Inflammatory macrophage treated with lipopolysaccharide for 1 hour (primary cell): ENCODE measurements around the gene KCNE2.

Experiments used
- DNase-seq, 2 donors: peaks; one replicate each; pipeline ENCODE4 v3.0.0-alpha.2; 2020 to 2022

Gene KCNE2, protein sequence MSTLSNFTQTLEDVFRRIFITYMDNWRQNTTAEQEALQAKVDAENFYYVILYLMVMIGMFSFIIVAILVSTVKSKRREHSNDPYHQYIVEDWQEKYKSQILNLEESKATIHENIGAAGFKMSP

DNA sequence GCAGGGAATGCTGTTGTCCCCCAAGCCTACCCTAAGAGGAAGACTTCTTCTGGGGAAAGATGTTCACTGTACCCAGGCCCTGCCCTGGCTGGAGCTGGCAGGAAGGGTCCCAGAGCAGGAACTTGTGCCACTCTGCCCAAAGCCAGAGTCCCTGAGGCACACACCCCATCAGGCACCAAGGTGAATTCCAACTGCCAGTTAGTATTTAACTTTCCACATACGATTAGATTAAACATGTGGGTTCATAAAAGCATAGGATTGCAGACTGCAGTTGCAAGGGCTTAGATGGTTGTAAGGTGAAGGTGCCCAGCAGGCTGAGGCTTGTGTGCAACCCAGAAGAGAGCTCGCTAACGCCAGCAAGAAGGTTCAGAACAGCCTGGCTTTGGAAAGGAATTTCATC is at the start of gene KCNE2:
TSS of gene KCNE2 (plus strand) at position 274 of the 400 bp plus-strand sequence. CDS start 6,473 bp downstream, outside the sequence.
- DNase-seq: no peak

DNA sequence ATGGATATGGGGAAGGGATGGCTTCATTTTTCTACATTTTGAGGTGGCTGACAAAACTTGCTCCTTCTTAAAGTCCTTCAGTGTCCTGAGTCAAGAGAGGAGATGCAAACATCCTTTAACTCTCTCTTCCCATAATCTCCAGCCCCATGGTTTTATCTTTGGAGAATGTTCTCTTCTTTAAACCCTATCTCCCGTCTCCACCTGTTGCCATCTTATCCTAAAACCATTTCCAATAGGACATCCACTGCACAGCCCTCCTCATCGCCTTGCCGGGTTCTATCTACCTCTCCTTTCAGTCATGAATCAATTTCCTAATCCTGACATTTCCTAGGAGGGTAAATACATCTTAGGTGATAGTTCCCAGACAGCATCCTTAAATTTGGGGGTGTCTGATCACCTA is 44.2 kb upstream of the KCNE2 start:
- no peak for DNase-seq

DNA sequence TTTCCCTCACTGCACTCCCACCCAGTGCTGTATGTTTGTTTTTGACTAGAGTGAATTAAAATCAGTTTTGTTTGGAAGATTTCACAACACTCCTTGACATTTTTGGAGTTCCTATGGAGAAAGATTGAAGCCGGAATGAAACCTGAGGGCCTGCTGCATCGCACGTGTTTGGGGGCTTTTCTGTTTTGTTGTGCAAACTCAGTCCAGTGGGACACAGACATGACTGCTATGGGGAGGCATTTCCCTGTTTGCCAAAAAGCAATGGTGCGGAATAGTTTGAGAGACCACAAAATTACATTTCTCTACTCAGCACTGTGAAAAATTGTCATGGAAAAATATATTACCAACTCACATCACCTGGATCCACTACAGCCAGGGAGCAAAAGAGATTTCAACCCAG is 43.8 kb upstream of the KCNE2 start:
- DNase-seq: no peak

DNA sequence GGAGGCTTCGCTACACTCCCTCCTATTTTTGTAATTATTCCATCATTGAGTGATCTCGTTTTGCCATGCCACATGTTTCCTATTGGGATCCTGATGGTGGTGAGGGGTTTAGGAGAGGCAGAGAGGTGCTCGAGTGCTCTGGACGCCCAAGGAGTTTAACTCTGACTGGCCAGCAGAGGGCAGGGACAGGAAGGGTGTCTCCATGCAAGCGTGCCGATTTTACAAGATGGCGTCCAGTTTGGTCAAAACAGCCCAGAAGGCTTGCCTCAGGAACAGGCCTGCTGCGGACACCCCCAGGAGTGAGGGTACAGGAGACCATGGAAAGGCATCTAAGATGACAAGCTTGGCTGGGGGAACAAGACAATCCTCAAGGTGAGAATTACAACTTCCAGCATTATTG is 33.8 kb upstream of the KCNE2 start:
- DNase-seq: no peak

DNA sequence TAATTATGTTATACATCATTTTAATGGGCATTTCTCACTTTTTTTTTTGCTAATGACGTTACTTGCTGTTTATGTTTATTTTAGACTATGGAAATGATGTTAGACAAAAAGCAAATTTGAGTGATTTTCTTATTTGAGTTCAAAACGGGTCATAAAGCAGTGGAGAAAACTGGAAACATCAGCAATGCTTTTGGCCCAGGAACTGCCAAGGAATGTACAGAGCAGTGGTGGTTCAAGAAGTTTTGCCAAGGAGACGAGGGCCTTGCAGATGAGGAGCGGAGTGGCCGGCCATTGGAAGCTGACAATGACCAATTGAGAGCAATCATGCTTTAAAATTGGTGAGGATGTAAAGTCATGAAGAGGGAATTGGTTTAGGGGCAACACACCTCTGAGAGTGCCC is 32.1 kb upstream of the KCNE2 start:
- no peak for DNase-seq

DNA sequence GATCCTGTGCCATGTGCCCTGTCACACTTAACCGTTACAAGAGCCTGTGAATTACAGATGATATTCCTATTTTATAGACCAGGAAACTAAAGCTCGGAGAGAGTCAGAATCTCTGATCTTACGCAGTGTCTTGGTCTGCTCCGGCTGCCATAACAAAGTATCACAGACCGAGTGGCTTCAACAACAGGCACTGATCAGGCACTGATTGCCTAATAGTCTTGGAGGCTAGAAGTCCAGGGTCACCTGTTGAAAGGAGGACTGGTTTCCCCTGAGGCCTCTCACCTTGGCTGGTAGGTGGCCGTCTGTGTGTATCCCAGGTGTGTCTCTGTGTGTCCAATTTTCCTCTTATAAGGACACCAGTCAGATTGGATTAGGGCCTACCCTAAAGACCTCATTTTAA is 31.5 kb upstream of the KCNE2 start:
- no peak for DNase-seq

DNA sequence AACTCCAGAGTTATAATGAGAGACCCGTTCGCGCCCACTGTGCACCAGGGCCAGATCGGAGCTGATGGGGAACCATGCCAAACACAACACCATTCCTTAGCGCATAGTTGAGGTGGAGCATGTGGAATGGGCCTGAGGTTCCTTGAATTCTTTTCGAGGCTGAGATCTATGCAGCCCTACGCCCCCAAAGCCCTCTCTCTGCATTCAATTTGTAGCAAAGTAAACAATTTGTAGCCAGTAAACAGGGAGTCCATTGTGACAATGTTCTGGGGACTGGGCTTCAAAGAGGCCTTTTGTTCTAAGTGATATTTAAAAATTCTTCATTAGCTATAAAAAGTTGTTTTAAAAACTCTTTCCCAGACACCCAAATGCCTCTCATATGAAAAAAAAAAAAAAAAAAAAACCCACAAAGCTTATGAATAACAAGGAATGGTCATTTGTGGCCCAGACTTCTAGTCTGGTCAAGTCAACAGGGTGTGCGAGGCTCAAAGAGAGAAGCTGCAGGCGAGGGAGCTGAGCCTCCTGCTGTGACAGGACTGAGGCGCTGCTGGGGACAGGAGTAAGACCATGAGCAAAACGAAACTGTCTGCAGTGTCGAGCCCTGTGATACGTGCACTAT is 30.6 kb upstream of the KCNE2 start:
- DNase-seq: no peak

DNA sequence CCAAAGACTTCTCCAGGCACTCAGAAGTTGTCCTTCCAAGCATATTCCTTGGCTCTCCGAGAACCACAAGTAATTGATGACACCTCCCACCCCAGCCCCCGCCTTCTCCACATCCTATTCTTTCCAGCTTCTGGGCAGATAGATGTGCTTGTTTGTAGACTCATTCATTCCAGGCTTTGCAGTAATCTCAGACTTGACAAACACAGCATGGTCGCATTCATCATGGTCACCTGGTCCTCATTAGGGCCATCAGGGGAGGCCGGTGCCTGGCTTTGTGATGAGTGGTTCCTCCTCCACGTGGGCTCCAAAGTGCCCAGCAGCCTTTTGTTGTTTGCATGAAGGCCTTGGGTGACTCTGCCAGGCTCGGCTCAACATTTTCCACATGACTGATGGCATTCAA is 28.5 kb upstream of the KCNE2 start:
- DNase-seq: no peak

DNA sequence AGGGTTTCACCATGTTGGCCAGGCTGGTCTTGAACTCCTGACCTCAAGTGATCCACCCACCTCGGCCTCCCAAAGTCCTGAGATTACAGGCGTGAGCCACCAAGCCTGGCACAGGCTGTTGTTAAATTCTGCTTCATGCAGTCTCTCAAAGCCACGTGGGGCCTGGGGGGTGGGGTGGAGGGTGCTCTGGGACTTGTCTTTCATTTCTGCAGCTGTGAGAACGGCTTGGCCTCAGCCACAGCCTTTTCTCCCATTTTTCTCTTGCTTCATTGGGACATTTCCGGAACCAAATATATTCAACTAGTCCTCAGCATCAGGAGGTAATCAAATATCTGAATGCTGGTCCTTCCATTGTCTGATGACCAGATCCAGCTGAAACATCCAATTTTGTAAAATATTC is 27.6 kb upstream of the KCNE2 start:
- DNase-seq: no peak

DNA sequence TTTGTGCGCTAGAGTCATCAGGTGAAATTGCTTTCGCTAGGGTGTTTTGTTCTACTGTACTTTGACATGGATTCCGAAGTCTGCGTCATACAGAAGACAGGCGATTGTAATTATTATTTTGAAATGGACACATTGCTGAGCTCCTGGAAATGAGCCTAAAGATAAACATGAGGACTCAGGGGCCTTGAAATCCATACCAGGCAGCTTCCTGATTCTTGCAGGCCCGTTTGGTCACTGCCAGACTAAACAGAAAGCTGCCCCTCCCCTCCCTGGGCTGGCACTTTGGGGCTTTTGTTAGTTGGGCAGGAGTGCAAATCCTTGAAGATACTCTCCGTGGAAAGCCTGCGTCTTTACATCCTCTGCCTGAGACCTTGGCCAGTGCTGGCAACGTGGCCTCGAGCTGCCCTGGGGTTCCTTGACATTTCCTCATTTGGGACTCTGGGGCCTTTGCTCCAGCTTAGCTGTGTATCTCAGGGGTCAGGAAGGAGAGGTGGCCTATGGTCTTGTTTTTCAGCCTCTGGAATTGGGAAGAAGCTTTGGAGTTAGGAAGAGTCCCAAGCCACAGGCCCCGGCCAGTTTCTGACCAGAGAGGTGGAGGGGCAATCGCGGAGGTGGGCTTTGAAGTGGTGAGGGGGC is 26.9 kb upstream of the KCNE2 start:
- DNase-seq: no peak

DNA sequence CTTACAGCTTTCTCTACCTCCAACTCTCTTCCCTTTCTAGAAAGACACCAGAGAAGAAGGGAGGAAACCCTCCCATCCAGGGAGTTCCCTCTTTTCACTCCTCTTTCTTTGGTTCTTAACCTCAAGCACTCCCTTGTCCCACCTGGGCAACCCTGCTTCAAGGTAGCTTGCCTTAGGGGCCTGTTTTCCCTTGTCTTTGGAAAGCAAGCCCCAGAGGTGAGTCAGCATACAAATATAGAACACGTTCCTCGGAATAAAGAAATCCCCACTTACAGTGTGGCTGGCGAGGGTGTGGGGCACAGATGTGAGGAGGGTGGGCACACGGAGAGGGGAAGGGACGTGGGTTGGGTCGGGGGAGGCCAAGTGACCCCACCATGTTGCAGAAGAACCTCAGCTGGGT is 26.1 kb upstream of the KCNE2 start:
- no peak for DNase-seq

DNA sequence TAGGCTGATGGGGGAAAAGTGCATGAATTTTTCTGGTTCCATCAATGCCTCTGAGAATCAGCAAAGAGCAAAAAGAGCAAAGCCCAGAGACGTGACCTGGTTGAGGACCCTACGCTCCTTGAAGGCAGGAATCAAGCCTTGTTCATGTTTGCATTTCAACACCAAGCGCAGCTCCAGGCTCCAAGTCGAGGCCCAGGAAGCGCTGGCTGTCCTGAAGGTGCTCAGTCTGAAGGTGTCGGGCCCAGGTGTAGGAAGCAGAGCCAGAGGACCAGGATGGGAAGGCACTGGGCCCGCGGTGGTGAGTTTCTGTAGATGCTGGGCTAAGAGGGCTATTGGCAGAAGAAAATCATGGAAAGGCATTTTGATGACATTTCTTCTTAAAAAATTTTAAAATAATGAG is 25.6 kb upstream of the KCNE2 start:
- DNase-seq: no peak

DNA sequence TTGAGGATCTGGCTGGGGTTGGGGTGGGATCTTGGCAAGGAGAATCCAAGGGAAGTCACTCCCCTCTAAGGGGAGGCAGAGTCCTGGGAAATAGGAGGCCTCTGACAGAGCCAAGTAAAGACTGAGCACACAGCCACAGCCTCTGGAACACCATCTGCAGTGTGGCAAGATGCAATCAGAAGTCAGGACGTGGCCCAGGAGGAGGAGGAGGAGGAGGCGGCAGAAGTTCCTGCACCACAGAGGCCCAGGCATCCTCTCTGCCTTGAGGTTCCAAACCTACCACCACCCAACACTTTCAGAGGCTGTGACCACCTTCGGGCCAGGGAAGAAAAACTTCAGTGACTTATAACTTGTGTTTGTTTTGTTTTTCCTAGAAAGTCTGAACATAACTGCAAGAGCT is 23.7 kb upstream of the KCNE2 start:
- DNase-seq: no peak

DNA sequence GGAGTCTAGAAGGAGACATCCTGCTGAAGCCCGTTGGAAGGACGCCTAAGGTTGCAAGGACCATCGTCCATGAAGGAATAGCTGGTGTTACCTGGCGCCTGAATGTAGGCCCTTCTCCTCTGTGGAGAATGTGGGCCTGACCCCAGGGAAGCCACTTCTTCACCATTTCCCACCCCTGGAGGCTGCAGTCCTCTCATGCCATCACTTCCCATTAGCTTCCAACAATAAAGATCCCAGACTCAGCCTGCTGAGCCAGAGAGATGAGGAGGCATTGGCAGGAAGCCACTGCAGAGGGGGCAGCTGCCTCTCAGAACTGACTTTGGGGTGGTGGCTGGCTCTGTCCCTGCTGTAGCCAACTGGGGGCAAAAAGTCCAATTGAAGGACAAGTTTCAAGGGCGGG is 21.3 kb upstream of the KCNE2 start:
- no peak for DNase-seq

DNA sequence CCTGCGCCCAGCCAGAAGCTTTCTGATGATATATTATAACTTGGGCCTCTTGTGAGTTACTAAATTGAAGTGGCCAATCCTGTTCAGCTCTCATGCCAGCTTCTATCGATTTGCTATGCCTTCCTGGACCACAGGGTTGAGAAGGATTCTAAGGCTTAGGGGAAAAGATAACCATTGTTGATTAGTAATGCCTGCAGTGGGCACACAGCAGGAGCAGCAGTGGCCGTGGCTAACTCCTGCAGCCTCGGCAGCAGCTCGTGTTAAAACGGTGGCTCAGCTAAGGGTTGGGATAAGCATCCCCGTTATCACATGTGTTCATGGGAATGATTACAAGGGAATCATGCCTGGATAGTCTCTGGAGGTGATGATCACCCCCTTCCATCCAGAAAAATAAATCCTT is 20.5 kb upstream of the KCNE2 start:
- DNase-seq: no peak

DNA sequence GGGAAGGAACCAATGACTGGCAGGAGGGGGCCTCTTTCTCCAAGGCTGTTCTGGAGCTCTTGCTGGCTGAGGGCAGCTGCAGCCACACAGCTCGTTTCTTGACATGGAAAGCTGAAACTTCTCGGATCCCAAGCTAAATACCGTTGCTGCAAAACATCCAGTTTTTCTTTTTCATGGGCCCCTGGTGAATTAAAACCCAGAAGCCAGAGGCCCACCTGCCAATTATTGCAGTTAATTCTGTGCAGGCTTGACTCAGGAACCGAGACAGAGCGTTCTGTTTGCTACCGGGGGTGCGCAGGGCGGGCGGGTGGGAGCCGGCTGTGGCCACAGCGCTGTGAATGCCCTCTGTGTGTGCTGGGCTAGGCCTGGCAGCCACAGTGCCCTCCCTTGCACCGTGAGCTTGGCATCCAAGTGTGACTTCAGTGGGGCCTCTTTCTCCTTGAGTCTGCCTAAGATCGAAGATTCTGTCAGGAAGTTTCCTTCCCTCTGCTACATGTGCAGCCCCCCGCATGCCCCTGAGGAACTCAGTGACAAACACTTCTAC is 19.9 kb upstream of the KCNE2 start:
- no peak for DNase-seq

DNA sequence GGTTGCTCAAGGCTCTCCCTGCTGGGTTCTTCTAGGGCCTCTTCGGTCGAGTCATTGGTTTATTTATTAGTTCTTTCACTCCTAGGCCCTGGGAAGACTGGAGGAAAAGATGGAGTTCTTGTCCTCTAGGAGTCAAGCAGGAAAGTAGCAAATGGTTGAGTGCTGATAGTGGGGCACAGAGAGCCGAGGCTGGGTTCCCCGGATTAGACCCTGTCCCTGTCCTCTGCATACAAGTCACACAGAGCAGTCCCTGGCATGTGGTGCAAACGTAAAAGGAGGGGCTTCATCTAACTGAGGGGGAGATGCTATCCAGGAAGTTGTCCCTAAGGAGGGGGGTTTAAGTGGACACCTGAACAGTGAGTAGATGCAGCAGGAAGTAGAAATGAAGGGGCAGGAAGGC is 19.2 kb upstream of the KCNE2 start:
- DNase-seq: no peak

DNA sequence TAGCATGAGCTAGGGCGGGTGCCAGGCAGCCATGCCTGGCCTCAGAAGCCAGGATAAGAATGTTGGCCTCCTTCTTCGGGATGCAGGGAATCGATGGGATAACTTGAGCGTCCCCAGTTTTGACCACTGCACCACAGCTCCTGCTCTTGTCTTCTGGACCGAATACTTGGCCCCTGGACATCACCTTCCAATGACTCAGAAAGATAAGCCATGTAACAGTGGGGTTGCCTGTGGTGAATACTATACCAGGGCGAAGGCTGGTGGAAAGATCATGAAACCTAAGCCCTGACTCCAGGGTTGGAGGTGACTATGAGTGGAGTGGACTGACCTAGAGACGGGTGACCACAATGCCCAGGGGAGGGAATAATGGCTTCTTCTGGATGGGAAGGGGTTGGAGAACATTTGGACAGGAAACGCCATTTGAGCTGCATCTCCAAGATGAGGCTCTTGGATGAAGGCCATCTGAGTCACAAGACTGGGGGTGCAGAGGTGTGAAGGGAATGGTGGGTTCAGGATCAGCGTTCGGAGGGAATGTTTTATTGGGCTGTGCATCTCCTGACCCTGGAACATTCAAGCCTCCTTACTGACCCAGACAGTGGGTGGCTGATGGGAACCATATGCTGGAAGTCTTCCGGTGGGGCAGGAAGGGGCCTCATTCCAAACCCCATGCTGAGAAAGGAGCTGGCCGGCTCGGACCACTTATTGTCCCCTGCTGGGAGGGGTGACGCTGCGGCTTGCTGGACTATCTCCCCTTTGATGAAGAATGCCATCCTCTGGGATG is 18.5 kb upstream of the KCNE2 start:
- no peak for DNase-seq

DNA sequence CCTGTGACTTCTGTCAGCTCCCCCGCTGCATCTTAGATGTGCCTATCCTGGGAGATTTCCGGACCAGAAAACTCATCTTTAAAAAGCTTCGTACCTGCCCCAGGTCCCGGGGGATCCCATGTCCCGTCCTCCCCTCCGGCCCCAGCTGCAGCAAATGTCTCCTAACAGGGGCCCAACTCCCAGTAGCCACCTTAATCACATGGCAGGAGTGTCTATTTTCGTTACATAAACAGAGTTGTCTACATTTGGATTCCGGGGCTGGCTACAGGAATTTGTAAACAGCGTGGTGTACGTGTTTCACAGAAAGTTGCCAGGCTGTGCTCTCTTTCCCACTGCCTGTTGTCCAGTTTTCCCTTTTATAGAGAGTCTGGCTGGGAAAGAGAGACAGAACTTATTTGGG is 17.9 kb upstream of the KCNE2 start:
- DNase-seq: no peak

DNA sequence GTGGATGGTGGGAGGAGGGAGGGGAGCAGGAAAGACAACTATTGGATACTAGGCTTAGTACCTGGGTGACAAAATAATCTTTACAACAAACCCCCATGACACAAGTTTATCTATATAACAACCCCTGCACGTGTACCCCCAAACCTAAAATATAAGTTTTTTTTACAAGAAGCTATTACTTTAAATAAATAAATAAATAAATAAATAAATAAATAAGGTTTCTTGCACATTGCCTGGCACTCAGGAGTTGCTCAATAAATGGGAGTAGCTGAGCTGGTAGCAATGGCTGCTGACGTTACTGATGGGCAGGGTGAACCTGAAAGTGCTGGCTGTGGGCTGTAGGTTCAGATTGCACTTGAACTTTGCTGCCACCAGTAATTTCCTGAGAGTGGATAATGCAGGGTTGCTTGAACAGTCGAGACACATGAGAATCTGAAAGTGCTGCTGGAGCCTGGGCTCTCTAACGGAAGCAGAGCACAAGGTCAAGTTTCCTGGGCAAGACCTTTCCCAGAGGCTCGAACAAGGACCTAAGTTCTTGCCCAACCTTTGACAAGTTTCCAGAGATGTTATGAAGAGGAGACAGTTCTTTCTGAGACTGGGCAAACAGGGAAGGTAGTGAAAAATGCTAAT is 14.8 kb upstream of the KCNE2 start:
- DNase-seq: no peak

DNA sequence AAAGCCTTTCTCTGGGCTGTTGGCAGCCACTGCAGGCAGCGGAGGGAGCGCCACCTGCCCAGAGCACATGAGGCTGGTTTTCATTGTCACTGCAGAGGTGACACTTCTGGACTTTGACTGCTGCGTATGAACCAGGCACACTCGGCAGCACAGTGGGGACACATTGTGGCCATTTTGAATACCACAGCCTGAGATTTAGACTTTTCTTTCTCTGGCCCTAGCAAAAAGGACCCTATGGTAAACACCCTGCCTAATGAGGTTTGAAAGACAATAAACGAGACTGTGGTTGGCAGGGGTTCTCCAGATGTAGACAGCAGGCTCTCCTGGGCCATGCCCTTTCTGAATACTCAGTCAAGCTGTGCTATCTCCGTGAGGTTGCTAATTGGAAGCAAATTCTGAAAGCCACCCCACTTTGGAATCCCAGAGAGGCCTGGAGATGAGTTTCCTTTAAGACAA is 12.0 kb upstream of the KCNE2 start:
- DNase-seq: peak; percentile 25 to 56

DNA sequence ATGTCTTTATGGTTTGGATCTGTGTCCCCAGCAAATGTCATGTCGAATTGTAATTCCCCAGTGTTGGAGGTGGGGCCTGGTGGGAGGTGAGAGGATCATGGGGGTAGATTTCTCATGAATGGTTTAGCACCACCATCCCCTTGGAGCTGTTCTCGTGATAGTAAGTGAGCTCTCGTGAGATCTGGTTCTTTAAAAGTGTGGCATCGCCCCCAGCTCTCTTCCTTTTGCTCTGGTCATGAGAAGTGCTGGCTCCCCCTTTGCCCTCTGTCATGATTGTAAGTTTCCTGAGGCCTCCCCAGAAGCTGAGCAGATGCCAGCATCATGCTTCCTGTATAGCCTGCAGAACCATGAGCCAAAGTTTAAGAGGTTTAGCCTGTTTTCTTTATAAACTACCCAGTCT is 11.2 kb upstream of the KCNE2 start:
- DNase-seq: no peak

DNA sequence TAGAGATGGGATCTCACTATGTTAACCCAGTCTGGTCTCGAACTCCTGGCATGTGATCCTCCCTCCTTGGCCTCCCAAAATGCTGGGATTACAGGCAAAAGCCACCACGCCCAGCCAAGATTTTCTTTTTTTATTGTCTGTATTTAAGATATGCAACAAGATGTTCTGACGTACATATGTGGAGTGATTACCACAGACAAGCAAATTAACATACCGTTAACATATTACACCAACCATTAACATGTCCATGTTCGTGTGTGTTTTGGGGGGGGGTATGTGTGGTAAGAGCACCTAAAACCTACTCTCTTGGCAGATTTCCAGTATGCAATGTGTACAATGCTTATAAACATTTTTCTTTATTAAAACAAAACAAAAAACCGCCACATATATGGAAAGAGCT is 10.6 kb upstream of the KCNE2 start:
- DNase-seq: no peak
